ENCODE results near the gene TTC3.

Gene TTC3

GRCh38 chr21:37153935-37154350, 80.9 kb downstream of the TTC3 start:
- peak; percentile 48 for DNase-seq

- DNase-seq = no peak
Measured at GRCh38 chr21:37155186-37155585, 82.1 kb downstream of the TTC3 start.

GRCh38 chr21:37157938-37158337, 84.9 kb downstream of the TTC3 start:
- DNase-seq = no peak

GRCh38 chr21:37159053-37159776, 86.2 kb downstream of the TTC3 start:
- DNase-seq = no peak

- no peak for DNase-seq
Measured at GRCh38 chr21:37159949-37160348, 86.9 kb downstream of the TTC3 start.

GRCh38 chr21:37164742-37165141, 91.7 kb downstream of the TTC3 start:
- no peak for DNase-seq

- DNase-seq = no peak
Measured at GRCh38 chr21:37165586-37165985, 92.5 kb downstream of the TTC3 start.

GRCh38 chr21:37166733-37167132, 93.7 kb downstream of the TTC3 start:
- no peak for DNase-seq

GRCh38 chr21:37168666-37169065, 95.6 kb downstream of the TTC3 start:
- DNase-seq = no peak

- no peak for DNase-seq
Measured at GRCh38 chr21:37172646-37173045, 99.6 kb downstream of the TTC3 start.

GRCh38 chr21:37176716-37177115, 103.7 kb downstream of the TTC3 start:
- no peak for DNase-seq

GRCh38 chr21:37181059-37181458, 108.0 kb downstream of the TTC3 start:
- no peak for DNase-seq

- DNase-seq = no peak
Measured at GRCh38 chr21:37182222-37182621, 109.2 kb downstream of the TTC3 start.

GRCh38 chr21:37183749-37184148, 110.7 kb downstream of the TTC3 start:
- DNase-seq = no peak

- DNase-seq = no peak
Measured at GRCh38 chr21:37184784-37185593, 111.9 kb downstream of the TTC3 start.

- no peak for DNase-seq
Measured at GRCh38 chr21:37186983-37187382, 113.9 kb downstream of the TTC3 start.

GRCh38 chr21:37188825-37189224, 115.8 kb downstream of the TTC3 start:
- DNase-seq = no peak

- no peak for DNase-seq
Measured at GRCh38 chr21:37192019-37192418, 119.0 kb downstream of the TTC3 start.

- DNase-seq = no peak
Measured at GRCh38 chr21:37193006-37193405, 120.0 kb downstream of the TTC3 start.

- DNase-seq = no peak
Measured at GRCh38 chr21:37193676-37194075, 120.6 kb downstream of the TTC3 start.

GRCh38 chr21:37195059-37195458, 122.0 kb downstream of the TTC3 start:
- no peak for DNase-seq

GRCh38 chr21:37195610-37196009, 122.6 kb downstream of the TTC3 start:
- DNase-seq = no peak

- DNase-seq = no peak
Measured at GRCh38 chr21:37196847-37197246, 123.8 kb downstream of the TTC3 start.

GRCh38 chr21:37197746-37198145, 124.7 kb downstream of the TTC3 start:
- DNase-seq = no peak
